ENCODE data around the gene PAOX.
"Not testable (repeated sequence)": the region's sequence is repeated elsewhere in the genome, so short reads cannot be mapped to it uniquely, and the experiment has no call there.

The PAOX gene

DNA sequence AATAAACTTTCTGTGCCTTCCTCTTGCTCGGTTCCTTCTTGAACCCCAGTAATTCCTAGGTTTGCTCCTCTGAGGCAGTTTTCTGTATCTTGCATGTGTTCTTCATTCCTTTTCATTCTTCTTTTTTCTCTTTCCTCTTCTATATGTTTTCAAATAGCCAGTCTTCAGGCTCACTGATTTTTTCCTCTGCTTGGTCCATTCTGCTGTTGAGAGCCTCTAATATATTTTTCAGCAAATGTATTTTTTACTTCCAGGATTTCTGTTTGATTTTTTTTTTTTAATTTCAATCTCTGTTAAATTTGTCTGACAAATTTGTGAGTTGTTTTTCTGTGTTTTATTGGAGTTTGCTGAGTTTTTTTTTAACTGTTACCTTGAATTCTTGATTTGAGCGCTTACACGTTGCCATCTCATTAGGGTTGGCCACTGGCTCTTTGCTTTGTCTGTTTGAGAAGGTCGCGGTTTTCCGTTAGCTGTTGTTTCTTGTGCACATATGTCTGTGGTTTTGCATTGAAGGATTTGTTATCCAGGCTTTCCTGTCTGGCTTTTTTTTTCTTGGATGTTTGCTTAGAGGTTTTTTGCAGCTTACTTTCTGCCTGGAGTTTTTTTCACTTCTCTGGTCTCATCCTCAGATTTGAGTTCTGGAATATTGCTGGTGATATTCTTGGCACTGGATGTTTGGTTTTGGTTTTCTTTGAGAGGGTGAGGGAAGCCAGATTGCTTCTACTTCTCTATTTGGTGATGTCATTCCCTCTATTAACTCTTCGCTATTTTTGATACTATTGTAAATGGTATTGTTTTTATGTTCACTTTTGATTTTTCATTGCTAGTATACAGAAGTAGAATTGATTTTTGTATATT lies 32.7 kb downstream of the PAOX start:
- no peak for DNase-seq (ENCODE audit: low read depth)

GRCh38 chr10:133412381-133412711 lies 33.3 kb downstream of the PAOX start:
- no peak for DNase-seq (ENCODE audit: low read depth)

DNA sequence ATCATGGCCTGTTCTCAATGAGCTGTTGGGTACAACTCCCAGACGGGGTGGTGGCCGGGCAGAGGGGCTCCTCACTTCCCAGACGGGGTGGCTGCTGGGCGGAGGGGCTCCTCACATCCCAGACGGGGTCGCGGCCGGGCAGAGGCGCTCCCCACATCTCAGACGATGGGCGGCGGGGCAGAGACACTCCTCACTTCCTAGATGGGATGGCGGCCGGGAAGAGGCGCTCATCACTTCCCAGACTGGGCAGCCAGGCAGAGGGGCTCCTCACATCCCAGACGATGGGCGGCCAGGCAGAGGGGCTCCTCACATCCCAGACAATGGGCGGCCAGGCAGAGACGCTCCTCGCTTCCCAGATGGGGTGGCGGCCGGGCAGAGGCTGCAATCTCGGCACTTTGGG lies 35.3 kb downstream of the PAOX start:
- not testable (repeated sequence) for DNase-seq (ENCODE audit: low read depth)

GRCh38 chr10:133415752-133416151 lies 36.7 kb downstream of the PAOX start:
- no peak for DNase-seq (ENCODE audit: low read depth)

- DNase-seq (ENCODE audit: low read depth): no peak
These were observed 39.4 kb downstream of the PAOX start for GRCh38 chr10:133418289-133418993.

- no peak for DNase-seq (ENCODE audit: low read depth)
These were observed 40.3 kb downstream of the PAOX start for GRCh38 chr10:133419211-133419950.

DNA sequence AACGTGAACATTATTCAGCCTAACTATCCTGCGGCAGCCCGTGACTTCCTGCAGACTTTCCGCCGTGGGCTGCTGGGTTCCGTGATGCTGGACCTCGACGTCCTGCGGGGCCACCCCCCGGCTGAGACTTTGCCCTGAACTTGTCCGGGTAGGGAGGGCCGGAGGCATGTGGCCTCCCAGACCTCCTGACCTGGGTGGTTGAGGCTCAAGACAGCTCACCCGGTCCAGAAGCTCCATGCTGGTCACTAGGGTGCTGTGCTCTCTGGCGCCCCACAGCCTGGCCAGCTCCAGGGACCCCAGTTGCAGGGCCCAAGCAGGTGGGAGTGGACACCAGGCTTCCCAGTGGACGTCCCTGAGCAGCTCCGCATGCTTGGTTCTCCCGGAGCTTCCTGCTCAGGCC lies 41.0 kb downstream of the PAOX start:
- no peak for DNase-seq (ENCODE audit: low read depth)

GRCh38 chr10:133420579-133420978 lies 41.5 kb downstream of the PAOX start:
- DNase-seq (ENCODE audit: low read depth): no peak

DNA sequence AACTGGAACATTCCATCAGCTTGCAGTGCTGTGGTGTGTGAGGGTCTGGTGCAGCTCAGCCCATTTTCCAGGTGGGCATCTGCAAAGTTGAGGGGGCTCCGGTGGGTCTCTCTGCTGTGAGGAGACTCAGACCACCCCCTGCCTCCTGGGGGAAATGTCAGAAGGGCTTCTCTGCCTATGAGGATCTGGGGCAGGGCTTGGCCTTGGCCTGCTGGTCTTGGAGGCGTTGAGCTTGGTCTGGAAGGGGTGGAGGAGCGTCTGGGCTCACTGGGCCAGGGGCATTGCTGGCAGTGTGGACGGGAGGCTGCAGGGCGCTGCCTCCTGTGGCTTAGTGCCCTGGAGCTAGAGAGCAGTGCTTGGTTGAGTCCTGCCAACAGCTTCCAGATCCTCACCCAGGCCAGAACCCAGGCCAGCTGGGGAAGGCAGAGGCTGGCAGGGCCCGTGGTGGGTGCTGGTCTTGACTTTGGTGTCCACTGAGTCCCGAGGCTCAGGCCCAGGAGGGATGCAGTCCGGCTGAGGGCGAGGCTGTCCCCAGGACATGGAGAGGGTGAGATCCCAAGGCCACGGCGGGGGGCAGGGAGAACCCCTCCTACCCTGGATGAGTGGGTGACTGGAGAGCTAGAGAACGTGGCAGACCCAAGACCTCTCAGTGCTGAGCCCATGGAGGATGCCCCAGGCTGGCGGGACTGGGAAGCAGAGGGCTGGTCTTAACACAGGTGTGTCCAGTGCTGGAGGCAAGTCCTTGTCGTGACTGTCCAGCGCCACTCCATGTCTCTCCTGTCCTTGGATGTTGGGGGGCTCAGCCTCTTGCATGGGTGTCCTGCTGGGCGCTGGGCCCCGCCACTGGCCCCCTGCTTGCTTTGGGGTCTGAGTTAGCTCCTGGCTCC lies 42.5 kb downstream of the PAOX start:
- no peak for DNase-seq (ENCODE audit: low read depth)

DNA sequence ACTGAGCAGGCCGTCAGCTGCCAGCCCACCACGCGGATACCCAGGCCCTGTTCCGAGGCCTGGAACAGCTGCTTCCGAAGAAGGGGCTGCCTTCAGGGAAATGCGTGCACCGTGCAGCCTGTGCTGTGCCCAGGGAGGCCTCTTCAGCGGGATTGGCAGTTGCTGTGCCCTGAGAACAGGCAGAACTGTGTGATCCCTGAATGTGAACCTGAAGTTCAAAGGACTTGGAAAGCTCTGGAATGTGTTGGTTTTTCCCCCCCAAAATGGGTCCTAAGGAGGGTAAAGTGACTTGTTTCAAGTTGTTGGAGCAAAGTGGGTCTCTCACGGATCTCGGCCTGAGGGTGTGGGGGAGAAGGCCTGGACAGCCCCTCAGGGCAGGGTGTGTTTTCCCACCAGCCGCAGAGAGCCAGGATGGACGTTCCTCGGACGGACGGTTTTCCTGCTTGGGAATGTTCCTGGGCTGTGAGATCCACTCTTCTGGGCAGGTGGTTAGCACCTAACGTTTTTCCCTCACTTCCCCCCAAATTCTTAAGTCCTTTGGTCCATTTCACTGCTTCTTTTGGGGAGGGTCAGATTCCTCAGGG lies 43.3 kb downstream of the PAOX start:
- DNase-seq (ENCODE audit: low read depth): no peak

DNA sequence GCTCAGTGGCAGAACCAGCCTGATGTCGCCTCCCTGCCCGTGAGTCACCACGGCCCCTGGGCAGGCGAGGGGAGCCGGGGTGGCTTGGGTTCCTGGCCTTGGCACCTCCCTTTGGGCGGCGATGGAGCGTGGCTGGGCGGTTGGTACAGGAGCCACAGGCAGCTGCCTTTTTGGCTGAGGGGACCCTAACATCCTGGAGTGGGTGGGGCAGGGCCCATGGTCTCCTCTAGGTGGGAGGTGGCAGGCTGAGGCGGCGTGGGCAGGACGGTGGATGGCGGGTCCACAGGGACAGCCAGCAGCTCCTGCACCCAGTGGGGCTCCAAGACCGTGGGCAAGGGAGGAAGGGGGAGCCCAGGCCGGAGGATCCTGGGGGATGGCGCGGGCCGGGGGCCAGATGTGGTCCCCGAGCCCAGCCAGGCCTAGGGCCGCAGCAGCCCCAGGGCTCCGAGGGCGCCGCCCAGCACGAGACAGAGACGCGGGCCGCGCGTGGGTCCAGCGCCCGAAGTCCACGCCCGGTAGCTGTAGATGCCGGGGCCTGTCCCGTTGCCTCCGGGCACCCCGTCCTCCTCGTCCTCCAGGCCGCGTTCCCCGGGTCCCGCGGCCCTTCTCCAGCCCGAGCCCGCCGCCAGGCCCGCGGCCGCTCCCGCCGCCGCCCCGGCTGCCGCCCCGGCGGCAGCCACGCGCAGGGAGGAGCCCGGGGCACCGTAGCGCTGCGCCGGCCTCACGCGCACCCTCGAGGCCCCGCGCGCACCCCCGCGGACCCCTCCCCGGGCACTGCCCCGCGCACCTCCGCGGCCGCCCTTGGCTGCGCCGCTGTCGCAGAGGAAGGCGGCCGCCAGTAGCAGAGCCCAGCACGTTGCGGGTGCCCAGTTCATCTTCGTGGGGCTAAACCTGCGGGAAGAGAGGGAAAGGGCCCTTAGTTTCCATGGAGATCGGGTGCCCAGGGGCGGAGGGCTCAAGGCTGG lies 44.0 kb downstream of the PAOX start:
- DNase-seq (ENCODE audit: low read depth): no peak

DNA sequence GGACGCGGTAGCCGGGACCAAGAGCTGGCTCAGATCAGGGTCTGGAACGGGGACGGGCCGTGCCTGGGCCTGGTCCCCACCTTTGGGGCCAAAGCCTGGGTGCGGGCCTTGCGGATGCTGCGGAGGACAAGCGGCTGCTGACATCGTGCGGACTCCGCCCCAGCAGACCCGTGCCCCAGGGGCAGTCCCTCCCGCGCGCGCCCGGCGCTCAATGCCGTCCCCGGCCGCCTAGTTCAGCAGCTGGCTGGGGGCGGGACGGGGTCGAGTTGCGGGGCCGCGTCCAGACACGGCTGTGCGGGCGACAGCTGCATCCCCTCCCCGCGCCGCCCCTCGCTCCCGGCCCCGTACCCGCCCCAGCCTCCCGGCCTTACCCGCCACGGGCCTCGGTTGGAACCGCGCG lies 45.0 kb downstream of the PAOX start:
- not testable (repeated sequence) for DNase-seq (ENCODE audit: low read depth)

DNA sequence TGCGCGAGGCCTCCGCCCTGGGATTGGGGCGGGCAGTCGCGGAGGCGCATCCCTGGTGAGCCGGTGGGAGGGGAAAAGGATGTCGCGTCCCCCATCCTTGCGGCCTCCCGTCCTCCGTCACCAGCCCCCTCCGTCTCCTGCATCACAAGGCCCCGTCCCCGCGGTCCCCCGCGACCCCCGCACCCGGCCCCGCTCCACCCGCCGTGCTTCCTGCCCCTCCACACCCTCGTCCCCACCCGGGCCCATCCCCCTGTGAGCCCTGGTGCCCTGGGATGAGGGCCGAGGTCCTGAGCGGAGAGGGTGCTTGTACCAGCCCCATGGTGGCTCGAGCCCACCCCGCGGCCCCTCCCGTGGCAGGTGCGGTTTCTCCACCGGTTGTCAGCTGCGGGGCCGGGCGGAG lies 45.5 kb downstream of the PAOX start, which contains the start of gene SPRN:
TSS of gene SPRN (minus strand) at position 25 of the 400 bp plus-strand sequence. CDS start 944 bp downstream, outside the sequence.
- not testable (repeated sequence) for DNase-seq (ENCODE audit: low read depth)

DNA sequence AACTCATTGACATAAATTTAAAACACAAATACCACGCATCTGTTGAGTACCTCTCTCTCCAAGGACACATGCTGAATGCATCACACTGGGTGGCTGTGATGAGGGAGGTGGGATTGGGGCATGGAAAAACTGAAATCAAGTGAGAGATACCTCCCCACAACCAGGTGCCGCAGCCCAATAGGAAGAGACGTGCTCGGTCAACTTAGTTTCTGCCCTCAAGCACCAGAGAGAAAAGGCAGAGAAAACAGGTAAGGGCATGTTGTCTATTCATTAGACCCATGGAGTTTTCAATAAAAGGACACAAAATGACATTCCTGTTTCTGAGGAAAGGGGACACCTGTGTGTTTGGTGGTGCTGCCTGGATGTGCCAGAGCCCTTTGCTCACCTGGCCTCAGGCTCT lies 50.5 kb downstream of the PAOX start:
- not testable (repeated sequence) for DNase-seq (ENCODE audit: low read depth)

DNA sequence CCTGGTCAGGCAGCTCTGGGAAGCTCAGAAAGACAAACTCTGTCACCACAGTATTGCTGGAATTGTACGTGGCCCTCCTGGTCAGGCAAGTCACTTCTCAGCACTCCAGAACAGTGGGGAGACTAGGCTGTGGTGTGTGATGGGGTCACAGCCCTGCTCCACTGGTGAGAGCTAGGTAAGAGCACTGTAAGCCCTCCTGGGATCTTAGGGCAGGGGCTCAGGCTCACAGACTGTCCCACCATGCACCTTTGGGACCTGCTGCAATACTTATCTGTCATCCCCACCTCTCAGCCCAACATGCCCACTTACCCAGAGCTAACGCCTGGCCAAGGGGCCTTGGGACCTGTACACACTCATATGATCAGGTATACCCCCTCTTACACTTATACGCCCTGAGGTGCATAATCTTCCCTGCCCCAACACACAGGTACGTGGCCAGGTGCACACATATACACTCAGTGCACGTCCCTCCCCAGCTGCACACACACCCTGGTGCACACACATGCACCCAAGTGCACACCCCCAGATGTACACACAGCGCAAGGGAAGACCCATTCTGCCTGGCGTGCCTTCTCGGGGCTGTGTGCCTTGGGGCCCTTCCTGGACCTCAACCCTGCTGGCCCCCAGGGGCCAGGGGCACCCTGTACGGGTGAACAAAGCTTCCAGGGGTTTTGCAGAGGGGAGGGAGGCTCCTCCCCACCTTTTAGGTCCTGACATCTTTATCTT lies 53.0 kb downstream of the PAOX start:
- DNase-seq (ENCODE audit: low read depth): not testable (repeated sequence)

DNA sequence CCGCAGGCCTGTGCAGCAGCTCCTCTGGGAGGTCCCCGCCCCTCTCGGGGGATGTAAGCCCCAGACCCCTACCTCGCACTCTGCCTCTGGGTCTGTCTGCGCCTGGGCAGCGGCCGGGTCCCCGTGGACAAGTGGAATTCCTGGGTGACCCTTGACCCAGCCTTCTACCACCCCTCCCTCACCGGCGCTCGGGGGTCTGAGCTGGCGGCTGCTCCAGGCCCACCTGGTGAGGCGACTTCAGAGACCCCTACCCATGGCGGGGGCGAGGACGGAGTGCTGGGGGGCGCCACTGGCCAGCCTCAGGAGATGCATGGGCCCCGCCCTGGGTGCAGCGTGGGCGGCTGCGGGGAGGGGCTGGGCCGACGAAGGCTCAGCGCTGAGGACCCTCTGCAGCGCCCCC lies 53.7 kb downstream of the PAOX start:
- DNase-seq (ENCODE audit: low read depth): not testable (repeated sequence)

DNA sequence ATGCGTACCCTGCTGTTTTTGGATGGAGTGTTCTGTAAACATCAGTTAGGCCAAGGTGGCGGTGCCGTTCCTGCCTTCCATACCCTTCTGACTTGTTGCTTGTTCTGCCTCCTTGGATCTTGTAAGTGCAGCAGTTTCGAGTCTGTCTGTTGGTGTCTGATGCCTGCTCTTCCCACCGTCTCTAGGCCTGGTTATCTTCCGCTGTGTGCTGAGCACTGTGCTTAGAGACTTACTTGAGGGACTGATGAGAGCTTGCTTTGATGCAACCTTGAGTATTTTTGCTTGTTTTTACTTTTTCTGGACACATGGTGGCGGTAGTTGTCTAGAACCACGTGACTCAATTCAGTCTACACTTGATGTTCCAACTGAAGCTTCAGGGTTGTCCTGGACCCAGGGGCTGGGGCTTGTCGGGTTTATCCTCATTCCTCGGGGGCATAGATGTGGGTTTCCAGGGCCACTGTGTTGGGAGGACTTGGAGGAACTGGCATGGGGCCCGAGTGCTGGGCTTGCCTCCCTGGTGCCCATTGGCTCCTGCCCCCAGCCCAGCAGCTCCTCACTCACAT lies 59.7 kb downstream of the PAOX start:
- no peak for DNase-seq (ENCODE audit: low read depth)

DNA sequence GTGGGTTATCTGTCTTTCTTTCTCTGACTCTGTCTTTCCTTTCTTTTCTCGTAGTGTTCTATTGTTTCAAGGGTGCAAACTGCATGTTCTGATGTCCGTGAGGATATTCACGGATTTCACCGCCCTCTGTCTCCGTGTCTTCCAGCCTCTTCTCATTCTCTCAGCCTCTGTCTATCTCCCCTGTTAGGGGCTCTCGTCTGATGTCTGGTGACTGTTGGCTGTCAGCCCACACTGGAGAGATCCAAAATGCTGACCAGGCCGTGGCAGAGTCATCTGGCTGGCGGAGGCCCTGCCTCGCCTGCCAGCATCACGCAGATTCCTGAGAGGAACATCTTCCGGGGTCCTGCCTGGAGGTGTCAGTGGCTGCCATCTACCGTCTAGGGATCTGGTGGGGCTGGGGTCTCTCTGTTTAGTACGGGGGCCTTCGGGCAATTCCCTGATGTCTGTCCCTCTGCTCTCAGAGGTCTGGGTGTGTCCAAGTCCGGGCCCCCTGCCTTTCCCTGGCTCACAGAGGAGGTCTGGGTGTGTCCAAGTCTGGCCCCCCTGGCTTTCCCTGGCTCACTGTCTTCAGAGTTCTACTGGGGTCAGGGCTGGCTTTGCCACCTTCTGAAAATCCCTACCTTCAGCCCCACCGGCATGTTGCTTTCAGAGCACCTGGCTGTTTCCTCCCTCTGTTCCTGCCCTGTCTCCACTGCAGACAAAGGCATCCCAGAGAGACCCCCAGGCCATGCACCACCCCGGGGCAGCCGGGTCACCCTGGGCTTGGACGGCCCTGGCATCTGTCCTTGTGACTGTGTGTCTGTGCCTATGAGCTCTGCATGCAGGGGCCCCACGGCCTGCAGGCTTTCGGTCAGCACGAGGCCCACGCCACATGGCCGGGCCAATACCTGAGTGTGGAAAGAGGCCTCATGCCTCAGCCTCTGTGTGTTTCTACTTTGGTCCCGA lies 60.7 kb downstream of the PAOX start:
- DNase-seq (ENCODE audit: low read depth): no peak

Data from stimulated activated CD8-positive, alpha-beta memory T cell treated with anti-CD3 and anti-CD28 coated beads, Interleukin-15, amount 100 ng/mL, for 1 hour (primary cell).